Ovary (tissue), 9 donors: ENCODE data around the gene XIRP2. TPM values are rescaled to one million over a fixed set of nuclear protein-coding genes. Genes with fewer than 3 reads are reported as not detected.

ENCODE experiments used
- DNase-seq, 5 donors: peaks; one replicate each; pipeline ENCODE4 v3.0.0-alpha.2; 2019 to 2020
- H3K27ac ChIP-seq, 2 donors: fragments of 200-600 bp; one replicate each; pipeline versions ENCODE4 v1.5.1 to v1.8.0; 2019 to 2022
- H3K27me3 ChIP-seq: fragments of 200-600 bp; one replicate; pipeline ENCODE4 v1.8.0; 2022
- H3K36me3 ChIP-seq: fragments of 200-600 bp; sonication (generic); one replicate; pipeline ENCODE4 v1.5.1; 2019
- H3K4me1 ChIP-seq: one replicate; pipeline ENCODE4 v1.8.1; 2013; ENCODE audit warnings: mild to moderate bottlenecking, moderate library complexity; ENCODE audit not compliant: insufficient read depth
- H3K4me3 ChIP-seq: fragments of 200-600 bp; sonication (generic); one replicate; pipeline ENCODE4 v1.5.1; 2017
- H3K9me3 ChIP-seq, 2 donors: fragments of 200-600 bp in 1 of 2; sonication (generic) in 1 of 2; one replicate each; pipeline versions ENCODE4 v1.5.1 to v1.8.1; 2013 to 2019; ENCODE audit warnings: mild to moderate bottlenecking in 1 of 2, moderate library complexity in 1 of 2
- CTCF ChIP-seq, 3 donors: fragments of 450-650 bp in 2 of 3; fragments of 200-600 bp in 1 of 3; IDR thresholded peaks; one replicate each; pipeline versions ENCODE4 v1.5.1 to v1.8.0; 2016 to 2022; ENCODE audit warnings: antibody characterized with exemption in 3 of 3, mild to moderate bottlenecking in 1 of 3
- EP300 ChIP-seq: sonication (generic); formaldehyde crosslinking; IDR thresholded peaks from one replicate; pipeline ENCODE4 v1.6.1; 2017; ENCODE audit warnings: antibody characterized with exemption
- POLR2A ChIP-seq: fragments of 450-650 bp; IDR thresholded peaks from one replicate; pipeline ENCODE4 v1.6.1; 2017; ENCODE audit warnings: antibody characterized with exemption, mild to moderate bottlenecking, moderate library complexity
- WGBS, 3 donors: extraction: QIAGEN DNeasy Blood & Tissue Kit in 1 of 3; methylation state at CpG; one replicate each; pipeline versions ENCODE4 v1.1.5 to v1.1.7; 2013 to 2017; 5-methylcytosine and 5-hydroxymethylcytosine counted together
- intact Hi-C, 4 donors: fragments of 100-400 bp; cut with DNase I; formaldehyde crosslinking; loops; one replicate each; pipeline versions ENCODE4 v1.11.0 to v1.15.1; 2022 to 2023
- polyA plus RNA-seq, 2 donors: library from polyadenylated mRNA; stranded (reverse); fragments of 200-250 nt in 1 of 2; fragments of 350-450 nt in 1 of 2; fragmentation: Illumina TruSeq in 1 of 2; extraction: RNeasy Lipid Tissue Mini Kit (QIAGEN cat#74804) in 1 of 2; gene quantifications; one replicate each; pipeline ENCODE4 v1.2.3, GENCODE V29; 2013 to 2014
- total RNA-seq, 7 donors: library from RNA; depleted of rRNA in 2 of 7; stranded (reverse); fragments of >200 nt in 2 of 7; fragmentation: NEBNext Ultra II Directional in 3 of 7; extraction: Animal tissue kit (Norgen Biotek cat#: 25700) in 3 of 7; gene quantifications; one replicate each; pipeline versions ENCODE4 v1.1.0 to v1.2.4, GENCODE V29; 2016 to 2023
- donor health status: DM: no; HTN: no; CAD: no; lungs with moderate emphysema.
- donor health status: DM: no; HTN: no; CAD: no.
- donor health status: Bipolar disorder and iron deficiency.
- donor health status: DM: yes; HTN: yes; CAD: no.
- donor health status: DM: no; HTN: no; CAD: no.
- donor health status: DM: yes; HTN: yes; CAD: no.

XIRP2 gene
- total and polyA plus RNA-seq, 9 donors, result 0.03 to 0.47 (median 0.12) TPM; not detected in 4

- Histone ChIP-seq H3K9me3 (no peaks in the 10 kb centered on the region), H3K36me3 (no peaks in the 10 kb centered on the region), H3K27ac (no peak overlapping the region), H3K27me3 (no peaks in the 10 kb centered on the region), H3K4me1 (no peaks in the 10 kb centered on the region), H3K4me3 (no peak overlapping the region)
- intact Hi-C loops, result no loop called here
- DNase-seq, result no peak
- WGBS, 3 donors, result 3 to 29% (median 8%) methylated on average over 1 of the region's 1 CpG
- TF ChIP-seq CTCF (IDR thresholded peaks at IDR 0.05) (no peak), POLR2A (no peak), EP300 (no peak)
These were observed 269.2 kb downstream of the XIRP2 start for GRCh38 chr2:167157523-167157922.

- H3K4me1 ChIP-seq, result no peaks in the 10 kb centered on the region
- H3K27me3 ChIP-seq, result no peaks in the 10 kb centered on the region
- no peak overlapping the region for H3K4me3 ChIP-seq
- H3K36me3 ChIP-seq, result no peaks in the 10 kb centered on the region
- no peaks in the 10 kb centered on the region for H3K9me3 ChIP-seq
- DNase-seq, result no peak
- no peak for TF ChIP-seq CTCF (IDR thresholded peaks at IDR 0.05)
- no peak for TF ChIP-seq POLR2A
- TF ChIP-seq EP300, result no peak
- H3K27ac ChIP-seq, result no peak overlapping the region
- intact Hi-C loops, result no loop called here
These were observed 288.9 kb downstream of the XIRP2 start for GRCh38 chr2:167177196-167177595.

GRCh38 chr2:167181134-167181533 lies 292.9 kb downstream of the XIRP2 start:
- H3K9me3 ChIP-seq, result no peaks in the 10 kb centered on the region
- TF ChIP-seq POLR2A, result no peak
- no peak for TF ChIP-seq EP300
- no peak for TF ChIP-seq CTCF (IDR thresholded peaks at IDR 0.05)
- intact Hi-C loops, result no loop called here
- H3K36me3 ChIP-seq, result no peaks in the 10 kb centered on the region
- H3K4me1 ChIP-seq, result no peaks in the 10 kb centered on the region
- no peak overlapping the region for H3K4me3 ChIP-seq
- no peak for DNase-seq
- H3K27me3 ChIP-seq, result no peaks in the 10 kb centered on the region
- WGBS, 3 donors, result 39 to 47% (median 44%) methylated on average over 3 of the region's 3 CpGs
- H3K27ac ChIP-seq, result no peak overlapping the region

GRCh38 chr2:167181688-167182087 lies 293.4 kb downstream of the XIRP2 start:
- 84 to 91% (median 87%) methylated on average over 4 of the region's 4 CpGs for WGBS, 3 donors

More at GRCh38 chr2:167181688-167182087, 293.4 kb downstream of the XIRP2 start:
- H3K27me3 ChIP-seq, result no peaks in the 10 kb centered on the region
- intact Hi-C loops, result no loop called here
- H3K27ac ChIP-seq, result no peak overlapping the region
- no peaks in the 10 kb centered on the region for H3K4me1 ChIP-seq
- TF ChIP-seq EP300, result no peak
- no peak for TF ChIP-seq CTCF (IDR thresholded peaks at IDR 0.05)
- no peak for TF ChIP-seq POLR2A
- H3K4me3 ChIP-seq, result no peak overlapping the region
- H3K9me3 ChIP-seq, result no peaks in the 10 kb centered on the region
- no peaks in the 10 kb centered on the region for H3K36me3 ChIP-seq
- DNase-seq, result no peak
